ENCODE results near the gene FYCO1.

Gene FYCO1

DNA sequence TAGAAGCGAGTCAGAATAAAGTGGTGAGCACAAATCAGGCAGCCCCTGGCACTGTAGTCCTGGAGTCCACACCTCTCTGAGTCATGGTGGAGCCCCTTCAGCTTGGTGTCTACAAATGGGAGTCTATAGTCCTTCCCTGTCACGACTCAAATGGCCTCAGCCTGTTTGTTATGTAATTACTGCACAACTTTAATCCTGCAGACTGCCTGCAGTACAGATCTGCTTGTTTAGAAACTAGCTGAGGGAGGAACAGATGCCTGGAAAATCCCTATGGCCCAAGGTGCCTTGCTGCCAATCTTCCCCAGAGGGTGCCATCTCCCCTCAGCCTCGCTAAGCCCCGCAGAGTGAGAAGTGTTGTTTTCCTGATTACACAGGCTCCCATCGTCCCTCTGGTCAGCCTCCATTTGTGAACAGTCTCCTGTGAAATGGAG, 56.3 kb downstream of the FYCO1 start:
- Histone ChIP-seq H3K36me3 (ENCODE audit: control insufficient read depth in 1 of 2, insufficient read depth in 2 of 2, low read length in 2 of 2) (peaks cover 21 to 46% of the 10 kb centered on the region in 2 donors), H3K9ac (ENCODE audit: low read depth in 1 of 2, low read length in 2 of 2) (peak overlapping the region in 1 of 2 donors; percentile 26), H3K4me3 (ENCODE audit: low read depth in 1 of 2, low read length in 2 of 2) (no peak overlapping the region), H3K4me1 (ENCODE audit: control insufficient read depth in 1 of 2, insufficient read depth in 2 of 2, low read length in 2 of 2) (peaks cover 5 to 7% of the 10 kb centered on the region in 2 donors), H3K9me3 (ENCODE audit: control insufficient read depth in 1 of 2, low read length in 2 of 2) (peaks cover 0 to 4% of the 10 kb centered on the region in 2 donors), H3K27me3 (ENCODE audit: control insufficient read depth in 1 of 2, insufficient read depth in 2 of 2, low read length in 2 of 2) (no peaks in the 10 kb centered on the region), H3K27ac (ENCODE audit: low read depth, low read length) (no peak overlapping the region)

DNA sequence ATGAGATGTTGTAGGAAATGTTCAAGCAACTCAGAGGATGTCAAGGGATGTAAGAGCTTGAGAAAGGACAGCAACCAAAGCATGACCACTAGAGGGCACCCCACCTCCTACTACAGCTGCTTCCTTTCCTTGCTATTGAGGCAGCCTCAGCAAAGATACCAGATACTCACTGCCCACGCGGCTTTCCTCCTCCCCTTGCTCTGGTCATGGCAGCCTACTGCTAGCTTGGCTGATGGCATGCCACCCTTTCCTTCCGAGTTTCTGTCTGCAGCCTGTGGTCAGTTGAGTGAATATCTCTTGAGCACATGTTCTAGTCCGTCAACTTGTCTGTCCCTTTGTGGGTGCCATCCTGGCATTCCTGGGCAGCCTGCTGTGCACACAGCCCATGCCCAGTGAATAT, 56.8 kb downstream of the FYCO1 start:
- Histone ChIP-seq H3K4me1 (ENCODE audit: control insufficient read depth in 1 of 2, insufficient read depth in 2 of 2, low read length in 2 of 2) (peaks cover 5 to 7% of the 10 kb centered on the region in 2 donors), H3K36me3 (ENCODE audit: control insufficient read depth in 1 of 2, insufficient read depth in 2 of 2, low read length in 2 of 2) (peaks cover 26 to 51% of the 10 kb centered on the region in 2 donors), H3K27ac (ENCODE audit: low read depth, low read length) (no peak overlapping the region), H3K27me3 (ENCODE audit: control insufficient read depth in 1 of 2, insufficient read depth in 2 of 2, low read length in 2 of 2) (no peaks in the 10 kb centered on the region), H3K9me3 (ENCODE audit: control insufficient read depth in 1 of 2, low read length in 2 of 2) (peaks cover 0 to 4% of the 10 kb centered on the region in 2 donors), H3K4me3 (ENCODE audit: low read depth in 1 of 2, low read length in 2 of 2) (no peak overlapping the region), H3K9ac (ENCODE audit: low read depth in 1 of 2, low read length in 2 of 2) (peak overlapping the region in 1 of 2 donors; percentile 26)

GRCh38 chr3:45938043-45938435, 57.6 kb downstream of the FYCO1 start:
- Histone ChIP-seq H3K27me3 (ENCODE audit: control insufficient read depth in 1 of 2, insufficient read depth in 2 of 2, low read length in 2 of 2) (no peaks in the 10 kb centered on the region), H3K4me1 (ENCODE audit: control insufficient read depth in 1 of 2, insufficient read depth in 2 of 2, low read length in 2 of 2) (peaks cover 5 to 7% of the 10 kb centered on the region in 2 donors), H3K36me3 (ENCODE audit: control insufficient read depth in 1 of 2, insufficient read depth in 2 of 2, low read length in 2 of 2) (peaks cover 31 to 58% of the 10 kb centered on the region in 2 donors)

DNA sequence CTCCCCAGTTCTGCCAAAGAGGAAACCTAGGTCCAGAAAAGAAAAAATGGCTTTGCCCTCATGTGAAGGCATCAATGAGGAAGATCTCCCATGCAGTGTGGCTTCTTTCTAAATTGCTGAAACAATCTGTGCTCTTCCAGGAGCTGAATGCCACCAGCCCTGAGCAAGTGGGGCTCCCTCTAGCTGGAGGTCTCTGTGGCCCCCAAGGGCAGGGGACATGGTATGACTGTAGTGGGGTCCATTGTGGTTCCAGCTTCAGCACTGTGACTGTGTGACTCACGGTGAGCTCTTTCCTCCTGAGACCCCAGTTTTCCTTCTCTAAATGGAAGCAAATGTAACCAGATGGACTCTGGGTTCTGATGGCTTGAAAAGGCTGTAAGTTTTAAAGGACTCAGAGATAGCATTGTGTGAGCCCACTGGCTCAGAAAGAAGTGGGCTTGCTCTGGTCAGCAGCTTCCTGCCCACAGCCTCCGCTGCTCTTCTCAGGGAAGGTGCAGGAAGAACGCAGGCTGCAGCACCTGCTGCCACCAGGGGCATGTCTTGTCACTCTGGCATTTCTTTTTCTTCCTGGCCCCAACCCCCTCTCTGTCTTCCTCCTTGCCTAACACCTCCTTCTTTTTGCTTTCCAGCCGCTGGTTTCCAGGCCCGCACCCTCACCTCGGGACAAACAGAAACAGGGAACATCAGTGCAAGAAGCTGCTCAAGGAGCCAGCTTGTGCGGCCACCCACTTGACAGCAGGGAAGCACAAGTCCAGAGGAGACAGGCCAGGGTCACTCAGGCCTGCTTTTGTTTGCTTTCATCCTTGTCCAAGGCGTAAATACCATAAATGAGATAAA, 58.2 kb downstream of the FYCO1 start:
- no peak overlapping the region for H3K9ac ChIP-seq (ENCODE audit: low read depth in 1 of 2, low read length in 2 of 2)
- no peak overlapping the region for H3K27ac ChIP-seq (ENCODE audit: low read depth, low read length)
- peaks cover 5 to 7% of the 10 kb centered on the region in 2 donors for H3K4me1 ChIP-seq (ENCODE audit: control insufficient read depth in 1 of 2, insufficient read depth in 2 of 2, low read length in 2 of 2)
- H3K27me3 ChIP-seq (ENCODE audit: control insufficient read depth in 1 of 2, insufficient read depth in 2 of 2, low read length in 2 of 2), result no peaks in the 10 kb centered on the region
- peaks cover 37 to 62% of the 10 kb centered on the region in 2 donors for H3K36me3 ChIP-seq (ENCODE audit: control insufficient read depth in 1 of 2, insufficient read depth in 2 of 2, low read length in 2 of 2)
- peaks cover 0 to 4% of the 10 kb centered on the region in 2 donors for H3K9me3 ChIP-seq (ENCODE audit: control insufficient read depth in 1 of 2, low read length in 2 of 2)
- H3K4me3 ChIP-seq (ENCODE audit: low read depth in 1 of 2, low read length in 2 of 2), result no peak overlapping the region

More at GRCh38 chr3:45938043-45938435, 57.6 kb downstream of the FYCO1 start:
- Histone ChIP-seq H3K27ac (ENCODE audit: low read depth, low read length) (no peak overlapping the region), H3K4me3 (ENCODE audit: low read depth in 1 of 2, low read length in 2 of 2) (no peak overlapping the region), H3K9me3 (ENCODE audit: control insufficient read depth in 1 of 2, low read length in 2 of 2) (peaks cover 0 to 4% of the 10 kb centered on the region in 2 donors), H3K9ac (ENCODE audit: low read depth in 1 of 2, low read length in 2 of 2) (no peak overlapping the region)

GRCh38 chr3:45936261-45936660, 59.4 kb downstream of the FYCO1 start:
- Histone ChIP-seq H3K4me1 (ENCODE audit: control insufficient read depth in 1 of 2, insufficient read depth in 2 of 2, low read length in 2 of 2) (peaks cover 5 to 7% of the 10 kb centered on the region in 2 donors), H3K9me3 (ENCODE audit: control insufficient read depth in 1 of 2, low read length in 2 of 2) (peaks cover 0 to 4% of the 10 kb centered on the region in 2 donors), H3K27ac (ENCODE audit: low read depth, low read length) (no peak overlapping the region), H3K27me3 (ENCODE audit: control insufficient read depth in 1 of 2, insufficient read depth in 2 of 2, low read length in 2 of 2) (no peaks in the 10 kb centered on the region), H3K4me3 (ENCODE audit: low read depth in 1 of 2, low read length in 2 of 2) (no peak overlapping the region), H3K9ac (ENCODE audit: low read depth in 1 of 2, low read length in 2 of 2) (no peak overlapping the region), H3K36me3 (ENCODE audit: control insufficient read depth in 1 of 2, insufficient read depth in 2 of 2, low read length in 2 of 2) (peaks cover 46 to 70% of the 10 kb centered on the region in 2 donors)

DNA sequence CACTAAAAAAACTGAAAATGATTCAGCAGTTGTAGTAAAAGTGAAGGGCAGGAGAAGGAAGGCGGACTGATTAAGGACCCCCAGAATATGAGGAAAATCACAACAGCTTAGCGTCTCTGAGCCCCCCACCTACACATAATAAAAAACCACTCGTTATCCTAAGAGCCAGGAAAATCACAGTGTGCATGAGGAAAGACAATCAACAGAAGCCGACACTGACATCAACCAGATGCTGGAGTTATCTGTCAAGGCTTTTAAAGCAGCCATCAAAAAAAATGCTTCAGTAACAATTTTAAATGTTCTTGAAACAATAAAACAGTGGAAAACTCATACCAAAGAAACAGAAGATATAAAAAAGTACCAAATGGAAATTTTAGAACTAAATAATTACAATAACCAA, 62.0 kb downstream of the FYCO1 start:
- H3K4me1 ChIP-seq (ENCODE audit: control insufficient read depth in 1 of 2, insufficient read depth in 2 of 2, low read length in 2 of 2), result no peaks in the 10 kb centered on the region
- peaks cover 62 to 94% of the 10 kb centered on the region in 2 donors for H3K36me3 ChIP-seq (ENCODE audit: control insufficient read depth in 1 of 2, insufficient read depth in 2 of 2, low read length in 2 of 2)
- no peak overlapping the region for H3K4me3 ChIP-seq (ENCODE audit: low read depth in 1 of 2, low read length in 2 of 2)
- H3K9me3 ChIP-seq (ENCODE audit: control insufficient read depth in 1 of 2, low read length in 2 of 2), result no peaks in the 10 kb centered on the region
- no peaks in the 10 kb centered on the region for H3K27me3 ChIP-seq (ENCODE audit: control insufficient read depth in 1 of 2, insufficient read depth in 2 of 2, low read length in 2 of 2)
- no peak overlapping the region for H3K27ac ChIP-seq (ENCODE audit: low read depth, low read length)
- no peak overlapping the region for H3K9ac ChIP-seq (ENCODE audit: low read depth in 1 of 2, low read length in 2 of 2)

- no peak overlapping the region for H3K9ac ChIP-seq (ENCODE audit: low read depth in 1 of 2, low read length in 2 of 2)
- H3K36me3 ChIP-seq (ENCODE audit: control insufficient read depth in 1 of 2, insufficient read depth in 2 of 2, low read length in 2 of 2), result peaks cover 72 to 99% of the 10 kb centered on the region in 2 donors
- no peak overlapping the region for H3K27ac ChIP-seq (ENCODE audit: low read depth, low read length)
- H3K27me3 ChIP-seq (ENCODE audit: control insufficient read depth in 1 of 2, insufficient read depth in 2 of 2, low read length in 2 of 2), result no peaks in the 10 kb centered on the region
- H3K9me3 ChIP-seq (ENCODE audit: control insufficient read depth in 1 of 2, low read length in 2 of 2), result no peaks in the 10 kb centered on the region
- H3K4me1 ChIP-seq (ENCODE audit: control insufficient read depth in 1 of 2, insufficient read depth in 2 of 2, low read length in 2 of 2), result no peaks in the 10 kb centered on the region
- H3K4me3 ChIP-seq (ENCODE audit: low read depth in 1 of 2, low read length in 2 of 2), result no peak overlapping the region
These were observed 63.5 kb downstream of the FYCO1 start for GRCh38 chr3:45932112-45932511.

GRCh38 chr3:45931496-45931895, 64.1 kb downstream of the FYCO1 start:
- H3K9ac ChIP-seq (ENCODE audit: low read depth in 1 of 2, low read length in 2 of 2), result no peak overlapping the region
- H3K4me1 ChIP-seq (ENCODE audit: control insufficient read depth in 1 of 2, insufficient read depth in 2 of 2, low read length in 2 of 2), result no peaks in the 10 kb centered on the region
- H3K4me3 ChIP-seq (ENCODE audit: low read depth in 1 of 2, low read length in 2 of 2), result no peak overlapping the region
- no peak overlapping the region for H3K27ac ChIP-seq (ENCODE audit: low read depth, low read length)
- H3K27me3 ChIP-seq (ENCODE audit: control insufficient read depth in 1 of 2, insufficient read depth in 2 of 2, low read length in 2 of 2), result no peaks in the 10 kb centered on the region
- H3K36me3 ChIP-seq (ENCODE audit: control insufficient read depth in 1 of 2, insufficient read depth in 2 of 2, low read length in 2 of 2), result peaks cover 68 to 94% of the 10 kb centered on the region in 2 donors
- no peaks in the 10 kb centered on the region for H3K9me3 ChIP-seq (ENCODE audit: control insufficient read depth in 1 of 2, low read length in 2 of 2)

- H3K36me3 ChIP-seq (ENCODE audit: control insufficient read depth in 1 of 2, insufficient read depth in 2 of 2, low read length in 2 of 2), result peaks cover 51 to 73% of the 10 kb centered on the region in 2 donors
- no peak overlapping the region for H3K9ac ChIP-seq (ENCODE audit: low read depth in 1 of 2, low read length in 2 of 2)
These were observed 66.5 kb downstream of the FYCO1 start for GRCh38 chr3:45929042-45929679.

DNA sequence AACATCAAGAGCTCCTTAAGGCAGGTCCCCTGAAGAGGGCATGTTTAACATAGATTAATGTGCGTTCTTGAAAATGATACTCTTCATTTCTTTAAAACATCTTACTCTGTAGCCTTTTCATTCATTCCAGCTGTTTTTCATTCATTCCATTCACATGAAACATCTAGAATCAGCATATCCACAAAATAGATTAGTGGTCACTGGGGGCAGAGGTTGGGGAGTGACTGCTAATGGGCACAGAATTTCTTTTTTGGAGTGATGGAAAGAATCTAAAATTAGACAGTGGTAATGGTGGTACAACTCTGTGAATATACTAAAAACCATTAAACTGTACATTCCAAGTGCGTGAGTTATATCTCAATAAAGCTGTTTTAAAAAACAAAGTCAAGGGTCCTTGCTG, 67.7 kb downstream of the FYCO1 start:
- Histone ChIP-seq H3K27me3 (ENCODE audit: control insufficient read depth in 1 of 2, insufficient read depth in 2 of 2, low read length in 2 of 2) (no peaks in the 10 kb centered on the region), H3K27ac (ENCODE audit: low read depth, low read length) (no peak overlapping the region), H3K9ac (ENCODE audit: low read depth in 1 of 2, low read length in 2 of 2) (no peak overlapping the region), H3K4me1 (ENCODE audit: control insufficient read depth in 1 of 2, insufficient read depth in 2 of 2, low read length in 2 of 2) (no peaks in the 10 kb centered on the region), H3K9me3 (ENCODE audit: control insufficient read depth in 1 of 2, low read length in 2 of 2) (no peaks in the 10 kb centered on the region), H3K4me3 (ENCODE audit: low read depth in 1 of 2, low read length in 2 of 2) (no peak overlapping the region), H3K36me3 (ENCODE audit: control insufficient read depth in 1 of 2, insufficient read depth in 2 of 2, low read length in 2 of 2) (peaks cover 49 to 73% of the 10 kb centered on the region in 2 donors)

More at GRCh38 chr3:45929042-45929679, 66.5 kb downstream of the FYCO1 start:
- H3K27ac ChIP-seq (ENCODE audit: low read depth, low read length), result no peak overlapping the region
- H3K4me3 ChIP-seq (ENCODE audit: low read depth in 1 of 2, low read length in 2 of 2), result no peak overlapping the region
- H3K4me1 ChIP-seq (ENCODE audit: control insufficient read depth in 1 of 2, insufficient read depth in 2 of 2, low read length in 2 of 2), result no peaks in the 10 kb centered on the region
- no peaks in the 10 kb centered on the region for H3K9me3 ChIP-seq (ENCODE audit: control insufficient read depth in 1 of 2, low read length in 2 of 2)
- H3K27me3 ChIP-seq (ENCODE audit: control insufficient read depth in 1 of 2, insufficient read depth in 2 of 2, low read length in 2 of 2), result no peaks in the 10 kb centered on the region
